HG03108 (cell line): ENCODE data around the gene YBX1.
"Not testable (repeated sequence)": the region's sequence is repeated elsewhere in the genome, so short reads cannot be mapped to it uniquely, and the experiment has no call there.

ENCODE experiments used
- ATAC-seq: cut with Tn5 transposase; IDR thresholded peaks from one replicate; pipeline ENCODE4 v1.9.1; 2021; ENCODE audit warnings: moderate library complexity; ENCODE audit not compliant: unreplicated experiment

The YBX1 gene

DNA sequence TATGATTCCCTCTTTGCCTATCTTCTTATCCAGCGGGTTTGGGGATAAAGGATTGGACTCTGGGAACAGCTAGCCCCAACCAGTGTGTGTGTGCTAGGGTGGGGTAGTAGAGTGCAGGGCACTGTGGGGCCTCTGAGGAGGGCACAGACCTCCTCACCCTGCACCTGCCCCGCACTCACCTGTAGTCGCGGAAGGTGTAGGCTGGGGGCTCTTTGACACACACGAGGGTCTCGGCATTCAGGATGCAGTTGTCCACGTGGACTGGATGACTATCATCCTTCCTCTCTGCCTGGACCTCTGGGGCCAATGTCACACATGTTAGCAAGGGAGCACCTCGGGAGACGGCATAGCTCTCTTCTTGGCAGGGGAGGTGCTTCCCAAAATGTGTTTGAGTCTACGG lies 65.8 kb downstream of the YBX1 start:
- no peak for ATAC-seq

DNA sequence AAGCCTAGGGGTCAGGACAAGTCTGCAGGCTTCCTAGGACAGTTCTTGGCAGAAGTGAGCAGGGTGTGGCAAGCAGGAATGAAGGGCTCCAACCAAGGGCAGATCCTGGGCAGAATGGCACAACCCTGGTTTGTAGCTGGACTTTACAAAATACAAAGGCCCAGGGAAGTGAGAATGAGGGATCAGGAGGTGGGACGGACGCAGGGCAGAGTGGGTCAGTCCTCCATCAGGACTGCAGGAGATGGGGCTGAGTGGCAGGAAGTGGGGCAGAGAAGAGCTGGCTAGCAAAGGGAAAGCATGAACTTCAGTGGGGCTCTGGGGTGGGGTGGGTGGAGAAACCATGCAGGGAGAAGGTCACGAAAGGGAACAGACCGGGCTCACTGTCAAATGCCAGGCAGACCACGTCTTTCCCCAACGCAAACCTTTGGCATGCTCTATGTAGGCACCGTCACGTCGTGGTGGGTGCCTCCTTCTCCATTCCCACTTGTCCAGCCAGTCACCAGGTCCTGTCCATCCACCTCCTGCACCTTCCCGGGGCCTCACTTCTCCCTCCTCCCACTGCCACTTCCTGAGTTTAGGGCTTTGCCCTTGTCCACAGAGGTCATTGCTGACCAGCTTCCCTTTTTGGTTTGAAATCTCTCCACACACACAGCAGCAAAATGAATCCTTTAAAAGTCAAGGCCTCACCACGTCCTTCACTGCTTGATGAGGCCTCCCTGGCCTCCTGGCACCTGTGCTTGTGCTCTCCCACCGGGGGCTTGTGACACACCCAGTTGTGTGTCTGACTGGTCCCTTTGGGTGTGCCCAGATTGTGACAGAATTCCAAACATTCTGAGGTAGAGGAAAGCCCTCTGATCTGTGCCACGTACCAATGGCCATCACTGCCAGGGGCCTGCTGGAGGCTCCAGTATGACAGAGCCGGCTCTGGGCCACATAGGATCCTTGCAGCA lies 66.5 kb downstream of the YBX1 start:
- no peak for ATAC-seq

GRCh38 chr1:42750041-42750440 lies 67.8 kb downstream of the YBX1 start:
- no peak for ATAC-seq

DNA sequence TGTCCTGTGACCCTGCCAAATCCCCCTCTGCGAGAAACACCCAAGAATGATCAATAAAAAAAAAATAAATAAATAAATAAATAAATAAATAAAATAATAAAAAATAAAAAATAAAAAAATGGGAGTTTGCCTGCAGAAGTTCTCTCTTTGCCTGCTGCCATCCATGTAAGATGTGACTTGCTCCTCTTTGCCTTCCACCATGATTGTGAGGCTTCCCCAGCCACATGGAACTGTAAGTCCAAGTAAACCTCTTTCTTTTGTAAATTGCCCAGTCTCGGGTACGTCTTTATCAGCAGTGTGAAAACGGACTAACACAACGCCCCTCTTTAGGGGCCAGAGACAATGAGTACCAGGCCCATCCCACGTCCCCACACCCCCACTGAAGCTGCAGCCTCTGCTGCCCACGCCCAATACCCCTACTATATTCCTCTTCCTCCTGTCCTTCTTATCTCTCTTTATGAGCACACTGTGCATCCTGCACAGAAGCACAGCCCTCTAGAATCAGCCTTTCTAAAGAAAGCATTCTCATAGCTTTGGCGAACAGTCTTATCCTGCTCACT lies 69.4 kb downstream of the YBX1 start:
- not testable (repeated sequence) for ATAC-seq

DNA sequence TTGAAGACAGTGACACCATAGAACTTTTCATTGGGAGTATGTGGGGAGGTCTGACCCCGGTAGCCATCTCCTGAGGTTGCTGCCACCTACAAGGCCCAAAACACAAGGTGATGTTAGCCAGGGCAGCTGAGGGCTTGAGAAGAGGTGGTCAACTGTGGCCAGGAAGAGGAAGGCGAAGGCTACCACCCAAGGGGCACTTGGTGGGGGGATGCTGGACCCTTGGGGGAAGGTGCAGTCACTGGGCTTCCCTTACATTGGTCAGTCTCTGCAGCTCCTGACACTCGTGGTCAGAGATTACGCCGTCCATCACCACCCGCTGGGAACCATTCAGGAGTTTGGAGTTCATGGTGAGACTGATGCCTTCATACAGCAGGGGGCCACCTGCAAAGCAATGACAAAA lies 70.1 kb downstream of the YBX1 start:
- ATAC-seq = no peak

DNA sequence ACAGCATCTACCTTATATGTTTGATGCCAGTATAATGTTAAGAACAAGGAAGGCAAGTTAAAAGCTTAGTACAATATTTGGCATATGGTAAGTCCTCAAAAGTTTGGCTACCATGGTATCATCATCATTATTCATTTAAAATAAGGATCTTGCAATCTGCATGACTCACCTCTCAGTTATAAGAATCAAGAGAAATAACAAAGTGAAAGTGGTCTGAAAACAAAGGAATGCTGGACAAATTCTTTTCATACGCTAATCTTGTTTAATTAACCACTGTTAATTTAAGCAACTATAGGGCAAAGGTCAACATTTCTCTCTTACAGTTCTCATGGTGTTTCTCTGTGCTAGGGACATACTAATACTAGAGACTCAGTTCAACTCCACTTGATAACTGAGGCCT lies 70.9 kb downstream of the YBX1 start:
- ATAC-seq = no peak
